ENCODE data around the gene NR3C2.

NR3C2 gene

GRCh38 chr4:148315049-148315448, 127.2 kb downstream of the NR3C2 start:
- no peak for TF ChIP-seq CTCF (IDR thresholded peaks at IDR 0.05; ENCODE audit: extremely low read depth, missing control alignments)
- no peak for DNase-seq (ENCODE audit: low spot score)

- TF ChIP-seq CTCF (IDR thresholded peaks at IDR 0.05; ENCODE audit: extremely low read depth, missing control alignments) = no peak
- no peak for DNase-seq (ENCODE audit: low spot score)
Observed at GRCh38 chr4:148312956-148313490, 129.2 kb downstream of the NR3C2 start.

GRCh38 chr4:148311526-148311925, 130.7 kb downstream of the NR3C2 start:
- DNase-seq (ENCODE audit: low spot score) = no peak
- TF ChIP-seq CTCF (IDR thresholded peaks at IDR 0.05; ENCODE audit: extremely low read depth, missing control alignments) = no peak

GRCh38 chr4:148310756-148311155, 131.5 kb downstream of the NR3C2 start:
- no peak for DNase-seq (ENCODE audit: low spot score)
- TF ChIP-seq CTCF (IDR thresholded peaks at IDR 0.05; ENCODE audit: extremely low read depth, missing control alignments) = no peak

- no peak for TF ChIP-seq CTCF (IDR thresholded peaks at IDR 0.05; ENCODE audit: extremely low read depth, missing control alignments)
- DNase-seq (ENCODE audit: low spot score) = no peak
Observed at GRCh38 chr4:148305751-148306150, 136.5 kb downstream of the NR3C2 start.

GRCh38 chr4:148302416-148302815, 139.8 kb downstream of the NR3C2 start:
- DNase-seq (ENCODE audit: low spot score) = no peak
- TF ChIP-seq CTCF (IDR thresholded peaks at IDR 0.05; ENCODE audit: extremely low read depth, missing control alignments) = no peak

GRCh38 chr4:148300877-148301276, 141.3 kb downstream of the NR3C2 start:
- TF ChIP-seq CTCF (IDR thresholded peaks at IDR 0.05; ENCODE audit: extremely low read depth, missing control alignments) = no peak
- no peak for DNase-seq (ENCODE audit: low spot score)
